Activated naive CD4-positive, alpha-beta T cell treated with anti-CD3 and anti-CD28 coated beads, Interleukin-2, amount 50 U/mL, for 72 hours (primary cell): Measurements from ENCODE around the gene MTHFR. TPM values are rescaled to one million over a fixed set of nuclear protein-coding genes. Genes with fewer than 3 reads are reported as not detected.

ENCODE experiments used
- ATAC-seq, 2 donors: fragments of 150-1000 bp; cut with Tn5 transposase; 2 replicates each; pipeline ENCODE4 v1.10.0; 2021; ENCODE audit warnings: mild to moderate bottlenecking in 2 of 2, moderate library complexity in 2 of 2
- DNase-seq, 2 donors: peaks; one replicate each; pipeline ENCODE4 v3.0.0; 2021 to 2022; ENCODE audit warnings: low spot score in 2 of 2
- H3K27ac Mint-ChIP-seq, 2 donors: one replicate each; pipeline ENCODE4 v1.8.0; 2022; ENCODE audit warnings: mild to moderate bottlenecking in 2 of 2, mixed read lengths in 2 of 2
- H3K36me3 Mint-ChIP-seq, 2 donors: one replicate each; pipeline ENCODE4 v1.8.0; 2022; ENCODE audit warnings: mixed read lengths in 2 of 2
- H3K9me3 Mint-ChIP-seq, 2 donors: one replicate each; pipeline ENCODE4 v1.8.0; 2022; ENCODE audit warnings: mixed read lengths in 2 of 2
- total RNA-seq, 2 donors: library from RNA; stranded (reverse); gene quantifications; one replicate each; pipeline ENCODE4 v1.2.3, GENCODE V29; 2022

Gene MTHFR
- total RNA-seq, 2 donors from 2014 or later: 14.8 to 18.2 TPM

DNA sequence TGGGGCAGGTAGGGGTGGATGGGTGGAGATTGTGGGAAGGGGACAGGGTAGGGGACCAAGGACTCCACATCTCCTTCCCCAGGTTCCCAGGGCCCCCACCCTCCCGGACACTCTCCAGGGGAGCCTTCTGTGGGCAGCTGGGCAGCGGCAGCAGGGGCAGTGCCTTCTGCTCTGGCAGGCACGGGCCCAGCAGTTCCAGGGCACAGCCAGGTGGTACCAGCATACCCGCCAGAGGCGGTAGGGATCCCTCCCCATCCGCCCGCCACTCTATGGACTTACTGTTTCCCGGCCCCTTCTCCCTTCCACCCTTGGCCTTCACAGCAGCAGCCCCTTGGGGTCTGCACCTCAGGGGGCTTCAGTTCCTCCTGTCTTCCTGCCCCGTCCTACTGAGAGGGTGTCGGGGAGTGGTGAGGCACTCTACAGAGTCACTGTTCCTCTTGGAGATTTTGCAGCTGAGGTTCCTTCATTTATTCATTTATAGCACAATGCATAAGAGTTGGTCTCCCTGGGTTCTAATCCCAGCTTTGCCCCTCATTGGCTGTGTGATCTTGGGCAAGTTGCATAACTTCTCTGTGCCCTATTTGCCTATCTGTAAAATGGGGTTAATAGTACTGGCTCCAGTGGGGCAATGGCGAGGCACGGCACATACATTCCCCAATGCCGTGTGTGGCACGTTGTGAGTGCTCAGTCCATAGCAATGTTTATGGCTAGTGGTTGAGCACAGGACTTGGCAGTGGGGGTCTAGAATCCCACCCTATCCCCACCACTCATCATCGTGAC lies 26.7 kb downstream of the MTHFR start:
- no peak for DNase-seq
- H3K36me3 Mint-ChIP-seq: no peaks in the 10 kb centered on the region
- no peak overlapping the region for H3K27ac Mint-ChIP-seq
- no peak for ATAC-seq
- H3K9me3 Mint-ChIP-seq: no peaks in the 10 kb centered on the region

DNA sequence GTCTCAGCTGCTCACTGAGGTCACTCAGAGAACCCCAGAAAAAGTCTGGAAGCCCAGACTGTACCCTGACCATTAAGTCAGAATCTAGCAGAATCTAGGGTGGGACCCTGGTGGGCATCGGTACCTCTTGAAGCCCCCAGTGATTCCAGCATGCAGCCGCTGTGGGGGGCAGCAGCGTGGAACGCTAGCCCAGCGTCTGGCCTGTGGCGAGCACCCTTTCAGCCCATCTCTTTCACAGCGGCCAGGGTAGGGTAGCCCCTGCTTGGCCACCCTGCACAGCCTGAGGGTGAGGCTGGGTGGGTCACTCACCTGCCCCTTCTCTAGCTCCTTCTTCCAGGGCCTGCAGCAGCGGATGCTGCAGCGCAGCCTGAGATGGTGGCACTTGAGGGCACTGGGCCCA lies 27.4 kb downstream of the MTHFR start:
- ATAC-seq: no peak
- DNase-seq: no peak
- no peak overlapping the region for H3K27ac Mint-ChIP-seq
- no peaks in the 10 kb centered on the region for H3K9me3 Mint-ChIP-seq
- no peaks in the 10 kb centered on the region for H3K36me3 Mint-ChIP-seq

DNA sequence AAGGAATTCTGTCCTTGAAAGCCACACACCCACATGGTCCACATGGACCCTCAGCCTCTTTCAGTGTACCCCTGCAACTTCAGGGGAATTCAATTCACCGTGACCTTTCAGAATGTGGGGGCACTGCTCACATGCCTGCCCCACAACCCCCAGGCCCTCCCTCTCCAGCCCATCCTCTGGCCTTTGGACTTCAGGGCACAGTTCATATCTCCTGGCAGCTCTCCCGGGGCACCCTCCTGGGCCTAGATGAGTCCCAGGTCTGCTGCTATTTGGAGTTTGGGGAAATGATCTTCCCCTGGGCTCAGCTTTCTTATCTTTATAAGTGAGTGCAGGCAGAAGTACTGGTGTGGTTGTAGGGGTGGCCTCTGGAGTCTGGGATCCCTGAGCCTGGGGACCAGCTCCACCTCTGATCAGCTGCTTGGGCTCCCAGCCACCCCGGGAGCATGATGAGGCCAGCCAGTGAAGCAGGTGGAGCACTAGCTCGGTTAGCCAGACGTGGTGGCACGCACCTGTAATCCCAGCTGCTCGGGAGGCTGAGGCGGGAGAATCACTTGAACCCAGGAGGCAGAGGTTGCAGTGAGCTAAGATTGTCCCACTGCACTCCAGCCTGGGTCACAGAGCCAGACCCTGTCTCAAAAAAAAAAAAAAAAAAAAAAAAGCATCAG lies 28.0 kb downstream of the MTHFR start:
- Mint-ChIP-seq H3K27ac (peak overlapping the region in 1 of 2 donors; percentile 60), H3K36me3 (no peaks in the 10 kb centered on the region), H3K9me3 (no peaks in the 10 kb centered on the region)
- no peak for DNase-seq
- ATAC-seq: no peak

DNA sequence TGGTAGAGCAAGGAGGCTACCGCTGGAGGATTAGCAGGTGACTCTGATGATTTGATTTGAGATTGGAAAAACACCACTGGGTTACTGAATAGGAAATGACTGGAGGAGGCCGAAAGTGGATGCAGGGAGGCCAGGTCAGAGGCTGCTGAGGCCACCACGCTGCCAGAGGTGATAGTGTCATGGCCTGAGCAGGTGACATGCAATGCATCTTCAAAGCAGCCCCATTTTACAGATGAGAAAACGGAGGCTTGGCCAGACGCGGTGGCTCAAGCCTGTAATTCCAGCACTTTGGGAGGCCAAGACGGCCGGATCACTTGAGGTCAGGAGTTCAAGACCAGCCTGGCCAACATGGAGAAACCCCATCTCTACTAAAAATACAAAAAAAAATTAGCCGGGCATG lies 31.0 kb downstream of the MTHFR start:
- no peak overlapping the region for H3K27ac Mint-ChIP-seq
- no peaks in the 10 kb centered on the region for H3K36me3 Mint-ChIP-seq
- ATAC-seq (no peak), DNase-seq (no peak)
- no peaks in the 10 kb centered on the region for H3K9me3 Mint-ChIP-seq

DNA sequence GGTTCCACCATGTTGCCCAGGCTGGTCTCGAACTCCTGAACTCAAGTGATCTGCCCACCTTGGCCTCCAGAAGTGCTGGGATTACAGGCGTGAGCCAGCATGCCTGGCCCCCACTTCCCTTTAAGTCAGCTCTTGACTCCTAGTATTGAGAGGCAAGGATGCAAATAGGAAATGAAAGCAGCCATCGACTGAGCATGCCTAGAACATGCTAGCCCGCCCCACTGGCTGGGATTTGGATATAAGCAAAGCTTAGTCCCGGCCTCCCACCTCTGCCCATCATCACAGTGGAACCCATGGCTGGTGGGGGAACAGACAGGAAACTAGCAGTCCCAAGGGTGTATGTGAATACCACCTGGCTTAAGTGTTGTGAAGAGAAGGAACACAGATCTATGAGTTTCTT lies 33.3 kb downstream of the MTHFR start:
- Mint-ChIP-seq H3K27ac (no peak overlapping the region), H3K9me3 (no peaks in the 10 kb centered on the region), H3K36me3 (no peaks in the 10 kb centered on the region)
- ATAC-seq: no peak
- no peak for DNase-seq

DNA sequence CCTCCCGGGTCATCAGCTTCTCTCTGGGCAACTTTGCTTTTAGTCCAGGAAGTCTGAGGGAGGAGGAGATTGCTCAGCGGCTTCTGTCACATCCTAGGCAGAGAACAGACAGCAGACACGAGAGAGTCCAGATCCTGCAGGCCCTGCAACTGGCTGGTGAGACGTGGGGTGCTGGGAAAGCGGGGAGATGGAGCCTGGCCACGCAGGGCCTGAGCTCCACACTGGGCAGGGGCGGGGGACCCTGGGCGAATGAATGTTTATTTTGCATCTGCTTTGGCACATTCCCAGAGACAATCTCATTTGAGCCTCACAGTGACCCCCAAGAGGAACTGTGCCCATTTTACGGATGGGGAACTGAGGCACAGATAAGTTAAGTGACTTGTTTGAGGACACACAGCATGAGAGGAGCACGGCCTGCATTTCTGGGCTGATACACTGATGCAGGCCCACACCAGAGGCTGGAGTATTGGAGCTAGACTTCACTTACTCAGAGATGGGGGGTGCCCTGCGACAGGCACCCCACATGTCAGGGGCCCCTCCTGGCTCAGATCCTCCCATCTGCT lies 34.2 kb downstream of the MTHFR start:
- no peak for DNase-seq
- Mint-ChIP-seq H3K9me3 (no peaks in the 10 kb centered on the region), H3K36me3 (no peaks in the 10 kb centered on the region), H3K27ac (no peak overlapping the region)
- no peak for ATAC-seq

DNA sequence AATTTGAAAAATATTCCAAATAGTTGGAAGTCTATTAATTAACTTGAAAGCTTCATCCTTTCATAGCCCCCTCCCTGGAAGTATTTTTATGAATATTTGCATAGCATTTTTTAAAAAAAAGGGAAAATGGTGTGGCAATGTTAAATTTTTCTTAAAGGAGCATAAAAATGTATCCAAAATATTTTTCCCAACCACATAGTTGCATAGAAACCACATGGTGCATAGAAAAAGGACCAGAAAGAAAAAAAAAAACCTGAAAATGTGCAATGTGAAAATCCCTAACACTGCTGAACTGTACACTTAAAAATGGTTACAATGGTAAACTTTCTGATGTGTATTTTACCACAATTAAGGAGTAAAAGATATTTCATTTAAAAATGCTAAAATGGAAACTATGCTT lies 35.8 kb downstream of the MTHFR start:
- no peak overlapping the region for H3K27ac Mint-ChIP-seq
- no peaks in the 10 kb centered on the region for H3K36me3 Mint-ChIP-seq
- ATAC-seq (no peak), DNase-seq (no peak)
- no peaks in the 10 kb centered on the region for H3K9me3 Mint-ChIP-seq

DNA sequence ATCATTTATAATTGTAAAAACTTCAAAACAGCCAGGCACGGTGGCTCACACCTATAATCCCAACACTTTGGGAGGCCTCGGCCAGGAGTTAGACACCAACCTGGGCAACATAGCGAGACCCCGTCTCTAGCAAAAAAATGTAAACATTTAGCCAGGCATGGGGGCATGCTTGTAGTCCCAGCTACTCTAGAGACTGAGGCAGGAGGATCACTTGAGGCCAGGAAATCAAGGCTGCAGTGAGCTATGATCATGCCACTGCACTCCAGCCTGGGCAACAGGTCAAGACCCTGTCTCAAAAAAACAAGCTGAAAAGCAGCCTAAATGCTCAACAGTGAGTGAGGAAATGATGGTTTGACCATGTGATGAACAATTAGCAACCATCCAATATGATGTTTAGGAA lies 36.5 kb downstream of the MTHFR start:
- no peak overlapping the region for H3K27ac Mint-ChIP-seq
- no peaks in the 10 kb centered on the region for H3K36me3 Mint-ChIP-seq
- DNase-seq: no peak
- no peaks in the 10 kb centered on the region for H3K9me3 Mint-ChIP-seq
- no peak for ATAC-seq

DNA sequence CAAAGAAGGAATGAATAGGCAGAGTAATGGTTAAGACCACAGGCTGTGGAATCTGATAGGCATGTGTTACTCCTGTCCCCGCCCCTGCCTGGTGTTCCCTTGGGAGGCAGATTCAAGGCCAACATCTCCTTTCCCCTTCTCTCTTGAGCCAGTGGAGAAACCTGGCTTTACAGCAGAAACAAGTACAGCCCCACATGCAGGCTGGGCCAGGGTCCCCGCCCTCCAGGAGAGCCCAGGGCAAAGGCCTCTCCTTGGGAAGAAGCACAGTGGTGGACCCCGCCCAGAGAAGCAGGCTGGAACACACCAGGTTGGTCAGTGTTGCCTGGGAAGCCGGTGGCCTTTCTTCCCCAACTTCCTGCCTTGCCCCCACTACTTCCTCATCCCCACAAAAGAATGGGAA lies 36.9 kb downstream of the MTHFR start:
- no peak for DNase-seq
- no peaks in the 10 kb centered on the region for H3K36me3 Mint-ChIP-seq
- H3K9me3 Mint-ChIP-seq: no peaks in the 10 kb centered on the region
- no peak for ATAC-seq
- H3K27ac Mint-ChIP-seq: no peak overlapping the region

DNA sequence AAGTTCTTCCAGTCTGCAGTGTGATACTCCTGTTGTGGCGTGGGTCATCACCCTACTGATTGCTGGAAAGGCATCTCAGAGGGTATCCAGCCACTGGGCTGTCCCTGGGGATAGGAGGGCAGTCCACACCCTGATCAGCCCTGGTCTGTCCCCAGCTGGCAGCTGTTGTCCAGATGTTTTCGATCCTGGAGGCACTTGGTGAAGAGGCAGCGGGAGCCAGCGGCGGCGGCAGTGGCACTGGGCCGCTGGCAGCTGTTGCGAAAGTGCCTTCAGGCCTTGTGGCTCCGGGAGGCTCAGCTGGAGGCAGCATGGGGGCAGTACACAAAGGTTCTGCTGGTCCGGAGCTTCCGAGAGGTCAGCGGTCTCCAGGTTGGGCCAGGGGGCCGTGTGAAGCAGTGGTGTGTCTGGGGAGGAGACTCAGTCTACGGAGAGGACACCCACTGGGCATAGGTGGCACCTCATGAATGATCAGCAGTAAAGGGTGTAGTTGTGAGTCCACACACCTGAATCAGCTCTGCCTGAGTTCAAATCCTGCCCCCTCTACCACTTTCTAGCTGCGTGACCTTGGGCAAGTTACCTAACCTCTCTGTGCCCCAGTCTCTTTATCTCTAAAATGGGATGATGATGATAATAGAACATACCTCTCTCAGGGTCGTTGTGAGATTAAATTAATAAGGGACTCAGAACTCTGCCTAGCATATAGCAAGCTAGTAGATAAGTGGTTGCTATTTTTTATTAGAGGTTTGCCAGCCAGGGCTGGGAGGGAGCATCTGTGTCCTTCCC lies 37.7 kb downstream of the MTHFR start:
- ATAC-seq (no peak), DNase-seq (no peak)
- Mint-ChIP-seq H3K36me3 (no peaks in the 10 kb centered on the region), H3K27ac (no peak overlapping the region), H3K9me3 (no peaks in the 10 kb centered on the region)

DNA sequence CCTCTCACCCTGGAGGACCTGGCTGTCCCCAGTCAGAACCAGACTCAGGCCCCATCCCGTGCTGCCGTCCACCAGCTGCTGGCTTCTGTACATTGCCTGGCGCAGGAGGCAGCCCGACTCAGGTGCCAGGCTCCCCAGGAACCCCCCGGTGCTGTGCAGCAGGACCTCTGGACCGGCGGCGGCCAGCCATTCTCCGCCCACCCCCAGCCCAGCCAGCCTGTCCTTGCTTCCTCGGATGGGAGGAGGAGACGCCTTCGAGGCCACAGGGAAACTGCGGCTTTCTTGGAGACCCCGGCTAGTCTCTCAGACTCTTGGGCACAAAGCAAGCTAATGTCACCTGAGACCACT lies 39.4 kb downstream of the MTHFR start:
- DNase-seq (no peak), ATAC-seq (no peak)
- Mint-ChIP-seq H3K9me3 (no peaks in the 10 kb centered on the region), H3K36me3 (no peaks in the 10 kb centered on the region), H3K27ac (no peak overlapping the region)

DNA sequence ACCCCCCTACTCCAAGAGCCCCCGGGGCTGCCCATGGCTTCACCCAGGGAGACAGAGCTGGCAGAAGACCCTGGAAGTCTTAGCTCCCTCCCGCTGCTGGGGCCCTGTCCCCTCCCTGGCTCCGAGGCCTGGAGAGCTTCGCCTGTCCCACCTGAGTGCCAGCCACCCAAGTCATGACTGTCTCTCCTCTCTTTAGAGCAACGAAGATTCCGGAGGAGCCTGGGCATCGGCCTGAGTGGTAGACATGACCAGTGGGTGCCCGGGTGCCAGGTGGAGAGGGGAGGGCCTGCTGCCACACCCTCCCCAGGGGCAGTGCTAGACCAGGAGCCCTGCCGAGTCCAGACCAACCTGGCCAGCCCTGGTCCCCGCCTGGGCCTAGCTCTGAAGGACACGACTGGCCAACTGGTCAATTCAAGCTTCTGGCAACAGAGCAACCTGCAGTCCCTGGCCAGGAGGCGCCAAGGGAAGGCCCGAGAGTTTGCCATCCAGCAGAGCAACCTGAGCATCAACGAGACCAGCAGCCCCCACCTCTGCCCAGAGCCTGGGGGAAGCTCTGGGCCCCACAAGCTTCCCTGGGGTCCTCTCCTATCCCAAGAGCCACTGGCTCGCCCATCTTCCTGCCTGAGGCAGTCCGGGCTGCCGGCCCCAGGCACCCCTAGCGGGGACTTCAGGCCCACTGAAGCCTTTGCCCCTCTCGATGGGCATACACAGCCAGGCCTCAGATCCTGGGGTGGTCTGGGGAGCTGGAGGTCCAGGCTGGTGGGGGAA lies 39.9 kb downstream of the MTHFR start:
- Mint-ChIP-seq H3K36me3 (no peaks in the 10 kb centered on the region), H3K9me3 (no peaks in the 10 kb centered on the region), H3K27ac (peak overlapping the region in 1 of 2 donors; percentile 45)
- ATAC-seq (no peak), DNase-seq (no peak)

DNA sequence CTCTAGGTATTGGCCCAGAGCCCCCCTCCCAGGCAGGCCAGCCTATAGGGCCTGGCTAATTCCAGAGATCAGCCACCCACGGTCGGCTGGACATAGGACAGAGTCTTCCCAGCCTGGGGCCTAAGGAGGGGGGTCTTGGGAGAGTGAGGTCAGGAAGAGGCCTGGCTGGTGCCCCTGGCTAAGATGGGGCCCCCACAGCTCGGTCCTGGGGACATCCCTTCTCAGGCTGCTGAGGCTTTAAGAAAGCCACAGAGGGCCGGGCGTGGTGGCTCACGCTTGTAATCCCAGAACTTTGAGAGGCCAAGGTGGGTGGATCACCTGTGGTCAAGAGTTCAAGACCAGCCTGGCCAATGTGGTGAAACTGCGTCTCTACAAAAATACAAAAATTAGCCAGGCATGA lies 41.2 kb downstream of the MTHFR start:
- Mint-ChIP-seq H3K27ac (no peak overlapping the region), H3K9me3 (no peaks in the 10 kb centered on the region), H3K36me3 (no peaks in the 10 kb centered on the region)
- ATAC-seq (no peak), DNase-seq (no peak)

DNA sequence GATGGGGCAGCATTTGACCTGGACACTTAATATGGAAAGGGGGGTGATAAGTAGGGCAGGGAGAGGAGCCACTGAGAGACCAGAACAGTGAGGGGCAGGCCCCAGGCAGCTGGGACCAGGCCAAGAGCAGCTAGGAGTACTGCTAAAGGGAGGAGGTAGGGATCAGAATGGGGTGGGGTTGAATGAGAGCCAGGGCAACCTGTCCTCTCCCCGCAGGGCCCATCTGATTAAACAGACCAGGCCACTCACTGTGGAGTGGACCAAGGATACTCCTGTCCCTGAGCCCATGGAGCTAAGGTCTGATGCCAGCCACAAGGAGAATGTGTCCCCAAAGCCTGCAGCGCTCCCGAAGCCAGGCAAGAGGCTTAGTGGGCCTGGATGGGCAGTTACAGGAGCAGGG lies 41.6 kb downstream of the MTHFR start:
- H3K36me3 Mint-ChIP-seq: no peaks in the 10 kb centered on the region
- H3K27ac Mint-ChIP-seq: no peak overlapping the region
- no peak for ATAC-seq
- no peak for DNase-seq
- no peaks in the 10 kb centered on the region for H3K9me3 Mint-ChIP-seq

DNA sequence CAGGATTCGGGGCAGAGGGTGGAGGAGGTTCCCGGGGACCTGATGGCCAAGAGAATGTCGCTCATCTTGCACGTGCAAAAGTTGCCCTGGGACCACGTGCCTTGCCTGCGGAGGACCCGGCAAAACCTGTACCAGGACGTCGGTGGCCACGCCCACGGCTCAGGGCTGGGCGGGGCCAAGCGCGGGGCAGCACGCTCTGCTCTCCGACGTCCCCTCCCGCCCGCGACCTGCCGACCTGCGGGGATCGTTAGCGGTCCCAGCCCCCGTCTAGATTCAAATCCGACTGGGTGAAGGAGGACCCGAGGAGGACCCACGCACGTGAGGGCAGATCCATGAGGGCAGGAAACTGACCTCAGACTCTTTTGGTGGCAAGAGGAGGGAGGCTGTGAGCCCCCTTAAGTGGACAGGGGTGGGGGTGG lies 43.8 kb downstream of the MTHFR start, which contains the start of gene C1orf167:
C1orf167 (plus strand) TSS at position 206 of the 419 bp plus-strand sequence. CDS start 2,208 bp downstream, outside the sequence.
- peak; percentile 41 to 73 for ATAC-seq
- Mint-ChIP-seq H3K36me3 (no peaks in the 10 kb centered on the region), H3K9me3 (no peaks in the 10 kb centered on the region), H3K27ac (no peak within 1 kb of the TSS)
- DNase-seq: peak in 1 of 2 donors; percentile 47

DNA sequence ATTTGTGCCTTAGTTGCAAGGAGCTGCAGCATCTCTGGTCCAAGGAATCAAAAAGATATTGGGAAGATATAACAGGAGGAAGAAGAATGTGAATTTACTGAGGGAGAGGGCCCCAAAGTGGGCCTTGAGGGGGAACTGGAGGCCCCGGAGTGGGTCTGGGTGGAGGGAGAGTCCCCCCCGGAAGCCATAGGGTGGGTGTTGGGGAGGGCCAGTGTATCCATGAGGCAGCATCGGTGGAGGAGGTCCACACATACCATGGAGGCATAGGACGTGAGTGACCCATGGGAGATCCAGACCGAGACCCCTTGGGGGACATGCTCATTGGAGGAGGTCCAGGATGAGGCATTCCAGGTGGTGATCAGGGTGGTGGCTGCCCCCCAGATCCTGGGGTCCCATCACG lies 44.5 kb downstream of the MTHFR start:
- no peak for ATAC-seq
- Mint-ChIP-seq H3K27ac (no peak overlapping the region), H3K9me3 (no peaks in the 10 kb centered on the region)

More for the DNA sequence above, 44.5 kb downstream of the MTHFR start:
- no peak for DNase-seq
- no peaks in the 10 kb centered on the region for H3K36me3 Mint-ChIP-seq
